Neutrophil (primary cell): ENCODE measurements around the gene TSHZ1.

ENCODE experiments used
- H3K27ac ChIP-seq: fragments of 200-600 bp; sonication (generic); 2 replicates; pipeline ENCODE4 v1.5.1; 2016; ENCODE audit warnings: mild to moderate bottlenecking, moderate library complexity
- H3K27me3 ChIP-seq: fragments of 200-600 bp; sonication (generic); 2 replicates; pipeline ENCODE4 v1.6.0; 2016; ENCODE audit warnings: mild to moderate bottlenecking
- H3K36me3 ChIP-seq: fragments of 200-600 bp; sonication (generic); 2 replicates; pipeline ENCODE4 v1.5.1; 2017
- H3K4me1 ChIP-seq, 2 experiments: fragments of 200-600 bp in 1 of 2; sonication (generic) in 1 of 2; 1 replicate in 1 of 2; 2 replicates in 1 of 2; pipeline versions ENCODE4 v1.5.1 to v1.6.1; 2013 to 2016; ENCODE audit warnings: low read depth in 1 of 2, low read length in 1 of 2, mild to moderate bottlenecking in 1 of 2, moderate library complexity in 1 of 2; ENCODE audit not compliant: control insufficient read depth in 1 of 2, insufficient read depth in 1 of 2
- H3K4me3 ChIP-seq, 2 experiments: fragments of 200-600 bp in 1 of 2; sonication (generic) in 1 of 2; 1 replicate in 1 of 2; 2 replicates in 1 of 2; pipeline ENCODE4 v1.5.1; 2013 to 2016; ENCODE audit warnings: low read depth in 1 of 2, low read length in 1 of 2, mild to moderate bottlenecking in 1 of 2, moderate library complexity in 1 of 2
- H3K9me3 ChIP-seq: fragments of 200-600 bp; sonication (generic); 2 replicates; pipeline ENCODE4 v1.5.1; 2016
- CTCF ChIP-seq: fragments of 200-600 bp; sonication (generic); IDR thresholded peaks from 2 replicates; pipeline ENCODE4 v1.5.1; 2016; ENCODE audit warnings: antibody characterized with exemption

The TSHZ1 gene

GRCh38 chr18:75214332-75214690 is 3.7 kb downstream of the TSHZ1 start:
- Histone ChIP-seq H3K27ac (no peak overlapping the region), H3K36me3 (no peaks in the 10 kb centered on the region), H3K9me3 (no peaks in the 10 kb centered on the region), H3K4me3 (no peak overlapping the region), H3K27me3 (peaks cover 12% of the 10 kb centered on the region), H3K4me1 (peaks cover 16 to 18% of the 10 kb centered on the region in 2 experiments)
- TF ChIP-seq CTCF: no peak

GRCh38 chr18:75214766-75215510 is 4.3 kb downstream of the TSHZ1 start:
- peaks cover 12% of the 10 kb centered on the region for H3K27me3 ChIP-seq
- no peak overlapping the region for H3K27ac ChIP-seq
- no peaks in the 10 kb centered on the region for H3K9me3 ChIP-seq
- H3K36me3 ChIP-seq: no peaks in the 10 kb centered on the region
- no peak overlapping the region for H3K4me3 ChIP-seq
- TF ChIP-seq CTCF: no peak
- H3K4me1 ChIP-seq: peaks cover 13 to 14% of the 10 kb centered on the region in 2 experiments

GRCh38 chr18:75215663-75216062 is 5.1 kb downstream of the TSHZ1 start:
- no peak for TF ChIP-seq CTCF
- H3K27me3 ChIP-seq: peaks cover 12% of the 10 kb centered on the region
- H3K4me3 ChIP-seq: no peak overlapping the region
- H3K27ac ChIP-seq: no peak overlapping the region
- no peaks in the 10 kb centered on the region for H3K36me3 ChIP-seq
- H3K9me3 ChIP-seq: no peaks in the 10 kb centered on the region
- peaks cover 6 to 7% of the 10 kb centered on the region in 2 experiments for H3K4me1 ChIP-seq

GRCh38 chr18:75216212-75216910 is 5.8 kb downstream of the TSHZ1 start:
- no peak for TF ChIP-seq CTCF
- H3K9me3 ChIP-seq: no peaks in the 10 kb centered on the region
- H3K27ac ChIP-seq: no peak overlapping the region
- peaks cover 5% of the 10 kb centered on the region in 2 experiments for H3K4me1 ChIP-seq
- H3K36me3 ChIP-seq: no peaks in the 10 kb centered on the region
- peaks cover 12% of the 10 kb centered on the region for H3K27me3 ChIP-seq
- no peak overlapping the region for H3K4me3 ChIP-seq

- Histone ChIP-seq H3K4me3 (no peak overlapping the region), H3K27ac (no peak overlapping the region)
These were observed 6.5 kb downstream of the TSHZ1 start for GRCh38 chr18:75216911-75217689.

More at GRCh38 chr18:75216911-75217689, 6.5 kb downstream of the TSHZ1 start:
- TF ChIP-seq CTCF: no peak
- H3K9me3 ChIP-seq: no peaks in the 10 kb centered on the region
- H3K36me3 ChIP-seq: no peaks in the 10 kb centered on the region
- H3K4me1 ChIP-seq: peaks cover 2% of the 10 kb centered on the region in 2 experiments
- peaks cover 8% of the 10 kb centered on the region for H3K27me3 ChIP-seq
